ENCODE measurements around the gene SYK. TPM values are rescaled to one million over a fixed set of nuclear protein-coding genes. Genes with fewer than 3 reads are reported as not detected.

The SYK gene
- total RNA-seq, 1 experiment from 2014 or later: 5.3 TPM

- Histone ChIP-seq H3K9me3 (no peaks in the 10 kb centered on the region), H3K36me3 (ENCODE audit: control insufficient read depth, insufficient read depth, low read length) (no peaks in the 10 kb centered on the region), H3K27me3 (replicated peaks; ENCODE audit: control insufficient read depth, insufficient read depth, low read length) (no peaks in the 10 kb centered on the region), H3K4me1 (no peaks in the 10 kb centered on the region), H3K4me3 (ENCODE audit: low read depth, low read length) (no peak overlapping the region)
- ChIA-PET CTCF (no interaction called here), POLR2A (no interaction called here)
- Mint-ChIP-seq H3K4me3 (ENCODE audit: unreplicated experiment) (no peak overlapping the region), H3K36me3 (ENCODE audit: insufficient read depth, unreplicated experiment) (no peaks in the 10 kb centered on the region), H3K4me1 (ENCODE audit: low read depth, unreplicated experiment) (no peaks in the 10 kb centered on the region), H3K27me3 (ENCODE audit: insufficient read depth, unreplicated experiment) (no peaks in the 10 kb centered on the region), H3K27ac (ENCODE audit: unreplicated experiment) (no peak overlapping the region), H3K9me3 (ENCODE audit: unreplicated experiment) (no peaks in the 10 kb centered on the region)
- no TSS peak for BruUV-seq (replicated peaks)
- no peak for DNase-seq
- intact Hi-C loops (cut with micrococcal nuclease; ENCODE audit: unreplicated experiment): no loop called here
- TF ChIP-seq CTCF (IDR thresholded peaks at IDR 0.05; ENCODE audit: insufficient read depth in 1 of 2, low read depth in 1 of 2, low read length in 1 of 2, severe bottlenecking in 1 of 2, unreplicated experiment in 1 of 2): no peak
Measured at GRCh38 chr9:90860826-90861225, 59.2 kb downstream of the SYK start.

GRCh38 chr9:90861380-90861779 is 59.8 kb downstream of the SYK start:
- H3K27ac Mint-ChIP-seq (ENCODE audit: unreplicated experiment): no peak overlapping the region
- no TSS peak for BruUV-seq (replicated peaks)
- POLR2A ChIA-PET: no interaction called here
- Histone ChIP-seq H3K27me3 (replicated peaks; ENCODE audit: control insufficient read depth, insufficient read depth, low read length) (no peaks in the 10 kb centered on the region), H3K9me3 (no peaks in the 10 kb centered on the region), H3K36me3 (ENCODE audit: control insufficient read depth, insufficient read depth, low read length) (no peaks in the 10 kb centered on the region), H3K4me3 (ENCODE audit: low read depth, low read length) (no peak overlapping the region), H3K4me1 (no peaks in the 10 kb centered on the region)
- no peaks in the 10 kb centered on the region for H3K27me3 Mint-ChIP-seq (ENCODE audit: insufficient read depth, unreplicated experiment)
- intact Hi-C loops (cut with micrococcal nuclease; ENCODE audit: unreplicated experiment): no loop called here
- CTCF ChIA-PET: no interaction called here
- no peak for TF ChIP-seq CTCF (IDR thresholded peaks at IDR 0.05; ENCODE audit: insufficient read depth in 1 of 2, low read depth in 1 of 2, low read length in 1 of 2, severe bottlenecking in 1 of 2, unreplicated experiment in 1 of 2)
- H3K9me3 Mint-ChIP-seq (ENCODE audit: unreplicated experiment): no peaks in the 10 kb centered on the region
- no peaks in the 10 kb centered on the region for H3K36me3 Mint-ChIP-seq (ENCODE audit: insufficient read depth, unreplicated experiment)
- DNase-seq: no peak
- H3K4me3 Mint-ChIP-seq (ENCODE audit: unreplicated experiment): no peak overlapping the region
- H3K4me1 Mint-ChIP-seq (ENCODE audit: low read depth, unreplicated experiment): no peaks in the 10 kb centered on the region

- BruUV-seq (replicated peaks): no TSS peak
- Mint-ChIP-seq H3K9me3 (ENCODE audit: unreplicated experiment) (no peaks in the 10 kb centered on the region), H3K27me3 (ENCODE audit: insufficient read depth, unreplicated experiment) (no peaks in the 10 kb centered on the region), H3K4me3 (ENCODE audit: unreplicated experiment) (no peak overlapping the region), H3K4me1 (ENCODE audit: low read depth, unreplicated experiment) (no peaks in the 10 kb centered on the region), H3K36me3 (ENCODE audit: insufficient read depth, unreplicated experiment) (no peaks in the 10 kb centered on the region), H3K27ac (ENCODE audit: unreplicated experiment) (no peak overlapping the region)
- H3K27me3 ChIP-seq (replicated peaks; ENCODE audit: control insufficient read depth, insufficient read depth, low read length): no peaks in the 10 kb centered on the region
- no peaks in the 10 kb centered on the region for H3K4me1 ChIP-seq
- DNase-seq: no peak
- H3K4me3 ChIP-seq (ENCODE audit: low read depth, low read length): no peak overlapping the region
- intact Hi-C loops (cut with micrococcal nuclease; ENCODE audit: unreplicated experiment): no loop called here
- ChIA-PET POLR2A (no interaction called here), CTCF (no interaction called here)
- no peaks in the 10 kb centered on the region for H3K9me3 ChIP-seq
- no peak for TF ChIP-seq CTCF (IDR thresholded peaks at IDR 0.05; ENCODE audit: insufficient read depth in 1 of 2, low read depth in 1 of 2, low read length in 1 of 2, severe bottlenecking in 1 of 2, unreplicated experiment in 1 of 2)
- H3K36me3 ChIP-seq (ENCODE audit: control insufficient read depth, insufficient read depth, low read length): no peaks in the 10 kb centered on the region
Measured at GRCh38 chr9:90861826-90862740, 60.5 kb downstream of the SYK start.

All from Caco-2 (cell line).